Progenitor cell of endocrine pancreas (in vitro differentiated cells): ENCODE measurements around the gene BCAR1. TPM values are rescaled to one million over a fixed set of nuclear protein-coding genes. Genes with fewer than 3 reads are reported as not detected.
"Not testable (repeated sequence)": the region's sequence is repeated elsewhere in the genome, so short reads cannot be mapped to it uniquely, and the experiment has no call there.

Experiments used
- DNase-seq: peaks from one replicate; pipeline ENCODE4 v3.0.0; 2021; ENCODE audit warnings: low spot score; ENCODE audit not compliant: unreplicated experiment
- H3K27ac Mint-ChIP-seq: 2 replicates; pipeline ENCODE4 v1.8.0; 2021; ENCODE audit warnings: mild to moderate bottlenecking, moderate library complexity, mixed read lengths
- H3K27me3 Mint-ChIP-seq: 2 replicates; pipeline ENCODE4 v1.8.0; 2021; ENCODE audit warnings: mixed read lengths
- H3K36me3 Mint-ChIP-seq: 2 replicates; pipeline ENCODE4 v1.8.0; 2022; ENCODE audit warnings: mixed read lengths; ENCODE audit not compliant: insufficient read depth
- H3K4me1 Mint-ChIP-seq: 2 replicates; pipeline ENCODE4 v1.8.0; 2021; ENCODE audit warnings: low read depth, mixed read lengths
- H3K4me3 Mint-ChIP-seq: 2 replicates; pipeline ENCODE4 v1.8.0; 2021; ENCODE audit warnings: low read depth, mild to moderate bottlenecking, moderate library complexity, mixed read lengths
- H3K9me3 Mint-ChIP-seq: 2 replicates; pipeline ENCODE4 v1.8.0; 2021; ENCODE audit warnings: low read depth, mixed read lengths
- total RNA-seq: library from RNA; stranded (reverse); gene quantifications from 2 replicates; pipeline ENCODE4 v1.2.1, GENCODE V29; 2021
- TF ChIP-seq, protein P1 (sequence below): fragments of 200-600 bp; sonication (generic); IDR thresholded peaks from one replicate; pipeline ENCODE4 v1.5.0; 2021; ENCODE audit warnings: antibody characterized with exemption, mild to moderate bottlenecking; ENCODE audit not compliant: unreplicated experiment

BCAR1 gene
- total RNA-seq, 1 donor from 2014 or later: 75.1 TPM

DNA sequence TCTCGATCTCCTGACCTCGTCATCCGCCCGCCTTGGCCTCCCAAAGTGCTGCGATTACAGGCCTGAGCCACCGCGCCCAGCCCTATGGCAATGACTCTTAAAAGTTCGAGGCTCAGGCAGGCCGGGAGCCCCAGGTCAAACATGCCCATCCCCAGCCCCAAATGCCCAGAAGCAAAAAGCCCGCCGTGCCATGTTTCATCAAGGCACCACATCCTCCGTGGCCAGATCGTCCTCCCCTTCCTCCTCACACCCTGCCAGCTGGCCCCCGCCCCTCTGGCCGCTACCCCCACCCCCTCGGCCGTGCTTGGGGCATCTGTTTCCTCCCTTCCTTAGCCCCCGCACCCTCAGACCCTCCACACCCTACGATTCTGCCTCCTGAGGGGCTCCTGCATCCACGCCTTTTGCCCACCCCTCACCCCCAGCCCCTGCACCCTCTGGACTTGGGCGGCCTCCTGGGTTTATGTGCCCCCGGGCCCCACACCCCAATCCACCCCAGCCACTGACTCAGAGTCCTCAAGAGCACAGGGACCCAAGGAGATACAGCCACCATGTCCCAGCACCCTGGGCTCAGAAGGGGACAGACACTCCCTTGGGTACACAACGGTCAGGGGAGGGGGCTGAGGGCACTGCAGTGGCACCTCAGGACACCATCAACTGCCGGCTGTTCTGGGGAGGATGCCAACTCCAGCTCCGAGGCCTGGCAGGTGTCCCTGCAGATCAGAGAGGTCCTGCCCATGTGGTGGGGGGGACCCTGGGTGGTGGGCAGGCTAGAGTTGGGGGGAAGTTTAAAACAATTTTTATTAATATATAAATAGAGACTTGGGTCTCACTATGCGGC is 25.5 kb downstream of the BCAR1 start:
- no peaks in the 10 kb centered on the region for H3K9me3 Mint-ChIP-seq
- H3K27ac Mint-ChIP-seq: no peak overlapping the region
- H3K4me3 Mint-ChIP-seq: no peak overlapping the region
- peaks cover 5% of the 10 kb centered on the region for H3K36me3 Mint-ChIP-seq
- TF ChIP-seq, protein P1, sequence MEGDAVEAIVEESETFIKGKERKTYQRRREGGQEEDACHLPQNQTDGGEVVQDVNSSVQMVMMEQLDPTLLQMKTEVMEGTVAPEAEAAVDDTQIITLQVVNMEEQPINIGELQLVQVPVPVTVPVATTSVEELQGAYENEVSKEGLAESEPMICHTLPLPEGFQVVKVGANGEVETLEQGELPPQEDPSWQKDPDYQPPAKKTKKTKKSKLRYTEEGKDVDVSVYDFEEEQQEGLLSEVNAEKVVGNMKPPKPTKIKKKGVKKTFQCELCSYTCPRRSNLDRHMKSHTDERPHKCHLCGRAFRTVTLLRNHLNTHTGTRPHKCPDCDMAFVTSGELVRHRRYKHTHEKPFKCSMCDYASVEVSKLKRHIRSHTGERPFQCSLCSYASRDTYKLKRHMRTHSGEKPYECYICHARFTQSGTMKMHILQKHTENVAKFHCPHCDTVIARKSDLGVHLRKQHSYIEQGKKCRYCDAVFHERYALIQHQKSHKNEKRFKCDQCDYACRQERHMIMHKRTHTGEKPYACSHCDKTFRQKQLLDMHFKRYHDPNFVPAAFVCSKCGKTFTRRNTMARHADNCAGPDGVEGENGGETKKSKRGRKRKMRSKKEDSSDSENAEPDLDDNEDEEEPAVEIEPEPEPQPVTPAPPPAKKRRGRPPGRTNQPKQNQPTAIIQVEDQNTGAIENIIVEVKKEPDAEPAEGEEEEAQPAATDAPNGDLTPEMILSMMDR: no peak
- H3K4me1 Mint-ChIP-seq: no peaks in the 10 kb centered on the region
- H3K27me3 Mint-ChIP-seq: no peaks in the 10 kb centered on the region
- DNase-seq: no peak

DNA sequence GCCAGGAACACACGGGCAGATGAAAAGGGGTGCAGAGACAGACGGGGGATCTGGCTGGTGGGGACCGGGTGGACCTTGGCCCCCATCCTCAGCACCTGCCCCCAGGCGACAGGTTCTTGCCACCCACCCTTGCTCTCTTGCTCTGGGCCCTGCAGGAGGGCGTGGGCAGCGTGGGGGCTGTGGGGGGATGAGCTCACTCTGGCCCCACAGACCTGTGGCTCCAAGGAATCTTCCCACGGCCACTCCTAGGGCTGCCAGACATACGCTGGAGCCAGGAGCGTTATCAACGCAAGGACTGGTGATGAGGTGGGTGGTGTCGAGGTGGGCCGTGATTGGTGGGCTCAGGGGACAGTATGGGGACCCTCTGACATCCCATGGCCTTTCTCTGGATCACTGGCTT is 26.3 kb downstream of the BCAR1 start:
- Mint-ChIP-seq H3K4me3 (no peak overlapping the region), H3K4me1 (no peaks in the 10 kb centered on the region), H3K9me3 (no peaks in the 10 kb centered on the region), H3K27me3 (no peaks in the 10 kb centered on the region), H3K36me3 (peaks cover 1% of the 10 kb centered on the region), H3K27ac (no peak overlapping the region)
- TF ChIP-seq, protein P1: no peak
- DNase-seq: no peak

DNA sequence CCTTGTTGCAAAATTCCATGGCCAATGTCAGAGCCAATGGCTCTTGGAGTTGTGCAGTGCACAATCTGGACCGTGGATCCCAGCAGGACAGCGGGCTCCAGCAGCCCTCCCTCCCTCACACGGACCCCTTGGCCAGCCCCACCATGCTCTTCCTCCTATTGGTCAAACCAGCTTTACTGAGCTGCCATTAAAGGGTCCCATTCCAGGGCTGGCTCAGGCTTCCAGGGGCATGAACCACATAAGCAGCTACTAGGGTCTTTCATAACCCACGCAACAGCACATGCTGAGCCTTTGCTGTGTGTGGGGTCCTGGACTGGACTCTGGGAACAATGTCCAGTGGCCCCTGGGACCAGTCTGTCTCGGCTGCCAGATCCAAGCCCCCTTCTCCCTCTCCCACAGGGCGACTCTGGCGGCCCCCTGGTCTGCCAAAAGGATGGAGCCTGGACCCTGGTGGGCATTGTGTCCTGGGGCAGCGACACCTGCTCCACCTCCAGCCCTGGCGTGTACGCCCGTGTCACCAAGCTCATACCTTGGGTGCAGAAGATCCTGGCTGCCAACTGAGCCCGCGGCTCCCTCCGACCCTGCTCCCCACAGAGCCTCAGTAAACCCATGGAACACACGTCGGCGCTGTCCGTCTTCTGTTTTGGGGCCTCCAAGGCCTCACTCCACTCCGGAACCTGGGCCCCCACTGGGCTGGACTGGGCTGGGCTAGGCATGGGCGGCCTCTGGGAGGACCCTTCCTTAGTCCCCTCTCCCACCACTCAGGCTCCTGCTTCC is 26.9 kb downstream of the BCAR1 start:
- Mint-ChIP-seq H3K27me3 (no peaks in the 10 kb centered on the region), H3K9me3 (no peaks in the 10 kb centered on the region), H3K27ac (no peak overlapping the region), H3K36me3 (peaks cover 1% of the 10 kb centered on the region), H3K4me1 (no peaks in the 10 kb centered on the region), H3K4me3 (no peak overlapping the region)
- TF ChIP-seq, protein P1: no peak
- DNase-seq: no peak

DNA sequence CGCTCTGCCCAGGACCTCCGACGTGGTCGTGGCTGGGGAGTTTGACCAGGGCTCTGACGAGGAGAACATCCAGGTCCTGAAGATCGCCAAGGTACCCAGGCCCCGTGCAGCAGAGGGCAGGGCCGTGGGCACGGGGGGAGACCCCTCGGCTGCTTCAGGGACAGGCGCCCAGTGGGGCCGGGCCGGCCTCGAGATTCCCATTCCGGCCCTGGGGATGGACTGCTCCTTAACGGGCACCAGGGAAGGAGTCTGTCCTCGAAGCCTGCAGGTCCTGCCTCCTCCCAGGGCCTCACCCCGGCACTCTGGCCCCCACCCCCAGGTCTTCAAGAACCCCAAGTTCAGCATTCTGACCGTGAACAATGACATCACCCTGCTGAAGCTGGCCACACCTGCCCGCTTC is 28.3 kb downstream of the BCAR1 start:
- H3K27me3 Mint-ChIP-seq, H3K27ac Mint-ChIP-seq, H3K9me3 Mint-ChIP-seq, H3K4me3 Mint-ChIP-seq, DNase-seq, H3K4me1 Mint-ChIP-seq, H3K36me3 Mint-ChIP-seq: not testable (repeated sequence)

DNA sequence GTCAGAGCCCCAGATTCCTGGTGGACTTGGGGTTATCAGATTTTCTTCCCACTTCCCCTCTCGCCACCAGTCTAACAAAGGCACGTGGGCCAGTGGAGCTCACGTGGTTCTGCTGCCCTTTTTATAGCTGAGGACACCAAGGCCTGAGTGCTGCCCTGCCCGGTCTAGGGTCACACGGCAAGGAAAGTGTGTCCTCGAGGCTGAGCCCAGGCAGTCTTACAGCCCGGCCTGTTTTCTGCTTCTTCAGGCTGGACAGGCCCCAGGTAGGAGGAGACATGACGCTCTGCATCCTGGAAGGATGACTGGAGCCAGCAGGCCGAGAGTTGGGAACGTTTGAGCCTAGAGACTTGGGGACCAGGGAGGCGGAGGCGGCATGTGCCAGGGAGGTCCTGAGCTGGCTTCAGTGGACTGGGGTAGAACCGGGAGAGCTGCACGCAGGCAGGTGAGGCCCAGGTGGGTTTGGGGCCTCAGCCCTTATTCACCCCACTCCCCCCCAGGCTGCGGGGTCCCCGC is 29.1 kb downstream of the BCAR1 start:
- H3K27ac Mint-ChIP-seq: no peak overlapping the region
- no peaks in the 10 kb centered on the region for H3K4me1 Mint-ChIP-seq
- no peak overlapping the region for H3K4me3 Mint-ChIP-seq
- TF ChIP-seq, protein P1: no peak
- no peaks in the 10 kb centered on the region for H3K36me3 Mint-ChIP-seq
- no peaks in the 10 kb centered on the region for H3K27me3 Mint-ChIP-seq
- no peaks in the 10 kb centered on the region for H3K9me3 Mint-ChIP-seq
- DNase-seq: no peak
